GM12865 (cell line): ENCODE results near the gene DDX39A.

Experiments used
- DNase-seq: peaks from one replicate; pipeline ENCODE4 v3.0.0; 2010; ENCODE audit warnings: low read depth
- H3K4me3 ChIP-seq: 2 replicates; pipeline ENCODE4 v1.5.1; 2011; ENCODE audit warnings: mild to moderate bottlenecking, low read depth, low read length, control low read depth
- CTCF ChIP-seq: IDR thresholded peaks from 2 replicates; pipeline ENCODE4 v1.5.1; 2011; ENCODE audit warnings: low read length, control low read depth, low read depth, inconsistent platforms; ENCODE audit not compliant: insufficient read depth; ENCODE audit errors: missing control alignments

DDX39A gene

GRCh38 chr19:14411938-14412245, 7.2 kb downstream of the DDX39A start:
- no peak for DNase-seq
- no peak overlapping the region for H3K4me3 ChIP-seq
- TF ChIP-seq CTCF: no peak

- no peak overlapping the region for H3K4me3 ChIP-seq
- no peak for DNase-seq
- TF ChIP-seq CTCF: no peak
Observed at GRCh38 chr19:14411161-14411937, 7.8 kb downstream of the DDX39A start.

- DNase-seq: peak; percentile 55
- TF ChIP-seq CTCF: no peak
- H3K4me3 ChIP-seq: no peak overlapping the region
Observed at GRCh38 chr19:14410091-14411051, 8.8 kb downstream of the DDX39A start.

DNA sequence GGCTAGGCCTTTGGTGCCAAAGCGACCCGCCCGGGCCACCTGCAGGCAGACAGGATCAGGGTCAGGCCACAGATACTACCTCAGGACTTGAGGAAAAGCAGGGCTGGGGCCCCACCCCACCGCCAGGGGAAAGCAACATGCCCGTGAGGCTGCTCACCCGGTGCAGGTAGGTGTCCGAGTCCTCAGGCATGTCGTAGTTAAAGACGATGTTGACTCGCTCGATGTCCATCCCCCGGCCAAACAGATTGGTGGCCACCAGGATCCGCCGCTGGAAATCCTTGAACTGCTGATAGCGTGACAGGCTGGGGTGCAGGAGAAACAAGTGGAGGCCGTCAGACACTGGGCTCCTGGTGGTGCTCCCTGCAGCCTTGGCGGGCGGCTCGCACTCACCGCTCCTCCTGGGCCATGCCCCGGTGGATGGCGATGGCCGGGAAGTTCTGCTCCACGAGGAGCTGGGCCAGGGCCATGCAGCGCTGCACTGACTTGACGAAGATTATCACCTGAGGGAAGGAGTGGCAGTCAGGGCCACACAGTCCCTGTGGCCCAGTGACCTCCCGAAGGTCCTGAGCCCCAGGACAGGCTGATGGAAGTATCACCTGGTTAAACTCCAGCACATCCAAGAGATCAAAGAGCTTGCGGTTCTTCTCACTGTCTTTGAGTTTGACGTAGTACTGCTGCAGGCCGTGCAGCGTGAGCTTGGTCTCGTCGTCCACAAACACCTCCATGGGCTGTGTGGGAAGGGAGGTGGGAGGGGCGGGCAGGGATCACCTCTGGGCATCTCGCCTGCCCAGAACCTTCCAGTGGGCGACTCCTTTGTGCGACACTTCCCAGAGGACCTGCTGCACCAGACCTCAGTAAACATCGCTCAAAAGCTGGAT, 9.8 kb downstream of the DDX39A start:
- H3K4me3 ChIP-seq: no peak overlapping the region
- TF ChIP-seq CTCF: no peak
- DNase-seq: no peak

- no peak for TF ChIP-seq CTCF
- H3K4me3 ChIP-seq: no peak overlapping the region
- DNase-seq: no peak
Observed at GRCh38 chr19:14408491-14409145, 10.5 kb downstream of the DDX39A start.
